Thyroid gland (tissue), 4 donors: Measurements from ENCODE around the gene VAV3.

ENCODE experiments used
- POLR2A ChIP-seq, 2 donors: fragments of 450-650 bp; IDR thresholded peaks; one replicate each; pipeline ENCODE4 v1.6.1; 2017; ENCODE audit warnings: antibody characterized with exemption in 2 of 2, mild to moderate bottlenecking in 2 of 2, moderate library complexity in 1 of 2
- TF ChIP-seq, protein P1 (sequence below), 6 experiments: fragments of 200-600 bp in 3 of 6; fragments of 450-650 bp in 3 of 6; sonication (generic) in 3 of 6; IDR thresholded peaks; one replicate each; pipeline ENCODE4 v1.5.1; 2016 to 2019; ENCODE audit warnings: antibody characterized with exemption in 6 of 6, mild to moderate bottlenecking in 2 of 6, inconsistent platforms in 1 of 6, moderate library complexity in 1 of 6

DNA sequence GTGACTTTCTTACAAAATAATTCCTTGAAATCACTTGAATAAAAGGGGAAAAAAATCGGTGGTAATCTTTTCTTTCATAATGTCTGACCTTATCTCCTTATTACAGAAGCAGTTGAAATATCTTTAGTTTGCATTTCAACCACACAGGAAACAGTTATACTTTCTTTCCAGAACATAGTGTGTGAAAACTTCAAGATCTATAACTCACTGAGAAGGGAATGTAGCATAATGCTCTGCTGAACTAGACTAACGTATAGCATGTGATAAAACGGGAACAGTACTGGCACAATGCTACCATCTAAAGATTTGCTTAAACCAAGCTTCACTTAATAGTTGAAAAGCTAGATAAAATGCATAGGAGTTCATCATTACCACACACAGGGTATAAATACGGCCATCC lies 45.0 kb downstream of the VAV3 start:
- TF ChIP-seq, protein P1, sequence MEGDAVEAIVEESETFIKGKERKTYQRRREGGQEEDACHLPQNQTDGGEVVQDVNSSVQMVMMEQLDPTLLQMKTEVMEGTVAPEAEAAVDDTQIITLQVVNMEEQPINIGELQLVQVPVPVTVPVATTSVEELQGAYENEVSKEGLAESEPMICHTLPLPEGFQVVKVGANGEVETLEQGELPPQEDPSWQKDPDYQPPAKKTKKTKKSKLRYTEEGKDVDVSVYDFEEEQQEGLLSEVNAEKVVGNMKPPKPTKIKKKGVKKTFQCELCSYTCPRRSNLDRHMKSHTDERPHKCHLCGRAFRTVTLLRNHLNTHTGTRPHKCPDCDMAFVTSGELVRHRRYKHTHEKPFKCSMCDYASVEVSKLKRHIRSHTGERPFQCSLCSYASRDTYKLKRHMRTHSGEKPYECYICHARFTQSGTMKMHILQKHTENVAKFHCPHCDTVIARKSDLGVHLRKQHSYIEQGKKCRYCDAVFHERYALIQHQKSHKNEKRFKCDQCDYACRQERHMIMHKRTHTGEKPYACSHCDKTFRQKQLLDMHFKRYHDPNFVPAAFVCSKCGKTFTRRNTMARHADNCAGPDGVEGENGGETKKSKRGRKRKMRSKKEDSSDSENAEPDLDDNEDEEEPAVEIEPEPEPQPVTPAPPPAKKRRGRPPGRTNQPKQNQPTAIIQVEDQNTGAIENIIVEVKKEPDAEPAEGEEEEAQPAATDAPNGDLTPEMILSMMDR (IDR thresholded peaks at IDR 0.05) = no peak
- no peak for TF ChIP-seq POLR2A (IDR thresholded peaks at IDR 0.05)
